Endodermal cell (in vitro differentiated cells): ENCODE results near the gene COL4A1. TPM values are rescaled to one million over a fixed set of nuclear protein-coding genes. Genes with fewer than 3 reads are reported as not detected.

Experiments used
- DNase-seq: peaks from one replicate; pipeline ENCODE4 v3.0.0-alpha.2; 2017
- H3K27ac ChIP-seq: 2 replicates; pipeline ENCODE4 v1.5.1; 2013; ENCODE audit warnings: mild to moderate bottlenecking, low read depth, low read length, moderate library complexity
- H3K27me3 ChIP-seq: 2 replicates; pipeline ENCODE4 v1.6.1; 2013; ENCODE audit warnings: mild to moderate bottlenecking, low read length, moderate library complexity; ENCODE audit not compliant: insufficient read depth, control insufficient read depth, poor library complexity, severe bottlenecking
- H3K36me3 ChIP-seq: 2 replicates; pipeline ENCODE4 v1.7.0; 2013; ENCODE audit warnings: mild to moderate bottlenecking, low read length, moderate library complexity; ENCODE audit not compliant: control insufficient read depth, insufficient read depth
- H3K4me1 ChIP-seq: one replicate; pipeline ENCODE4 v1.7.0; 2013; ENCODE audit warnings: low read length; ENCODE audit not compliant: control insufficient read depth, insufficient read depth
- H3K4me3 ChIP-seq: 2 replicates; pipeline ENCODE4 v1.5.1; 2013; ENCODE audit warnings: mild to moderate bottlenecking, low read length, moderate library complexity
- H3K9ac ChIP-seq: 2 replicates; pipeline ENCODE4 v1.6.1; 2013; ENCODE audit warnings: mild to moderate bottlenecking, low read length, moderate library complexity; ENCODE audit not compliant: poor library complexity, severe bottlenecking; ENCODE audit errors: extremely low read depth
- H3K9me3 ChIP-seq: 2 replicates; pipeline ENCODE4 v1.6.1; 2013; ENCODE audit warnings: mild to moderate bottlenecking, low read length, moderate library complexity; ENCODE audit not compliant: control insufficient read depth
- H3K27ac Mint-ChIP-seq: 2 replicates; pipeline ENCODE4 v1.8.0; 2020; ENCODE audit warnings: mixed read lengths
- H3K27me3 Mint-ChIP-seq: 2 replicates; pipeline ENCODE4 v1.8.0; 2021; ENCODE audit warnings: mild to moderate bottlenecking, mixed read lengths; ENCODE audit not compliant: insufficient read depth
- H3K36me3 Mint-ChIP-seq: 2 replicates; pipeline ENCODE4 v1.8.0; 2020; ENCODE audit warnings: low read depth, mixed read lengths
- H3K4me1 Mint-ChIP-seq: 2 replicates; pipeline ENCODE4 v1.8.0; 2020; ENCODE audit warnings: mixed read lengths
- H3K4me3 Mint-ChIP-seq: 2 replicates; pipeline ENCODE4 v1.8.0; 2020; ENCODE audit warnings: mild to moderate bottlenecking, moderate library complexity, mixed read lengths
- H3K9me3 Mint-ChIP-seq: 2 replicates; pipeline ENCODE4 v1.8.0; 2020; ENCODE audit warnings: mild to moderate bottlenecking, mixed read lengths
- CTCF ChIP-seq: fragments of 200-600 bp; sonication (generic); conservative IDR thresholded peaks from 2 replicates; pipeline ENCODE4 v1.5.0; 2021; ENCODE audit warnings: antibody characterized with exemption, mild to moderate bottlenecking
- WGBS, 2 experiments: methylation state at CpG; one replicate each; pipeline versions ENCODE4 v1.1.5 to v1.1.7; 2013; ENCODE audit warnings: missing lambda C conversion rate in 2 of 2, mixed read lengths in 1 of 2; ENCODE audit not compliant: insufficient coverage in 1 of 2, insufficient read length in 1 of 2; 5-methylcytosine and 5-hydroxymethylcytosine counted together
- total RNA-seq, 2 donors: library from RNA; stranded (reverse); fragmentation: NEBNext Ultra II Directional in 1 of 2; extraction: Animal tissue kit (Norgen Biotek cat#: 25700) in 1 of 2; gene quantifications; 2 replicates in 1 of 2; 3 replicates in 1 of 2; pipeline ENCODE4 v1.2.1, GENCODE V29; 2021

The COL4A1 gene
- total RNA-seq, 2 donors from 2014 or later, result 702 to 764 TPM

- no peak for DNase-seq
- no peak overlapping the region for H3K27ac Mint-ChIP-seq
- H3K4me3 Mint-ChIP-seq, result no peak overlapping the region
- Histone ChIP-seq H3K4me1 (peaks cover 7% of the 10 kb centered on the region), H3K36me3 (peaks cover 68% of the 10 kb centered on the region), H3K9me3 (no peaks in the 10 kb centered on the region), H3K4me3 (no peak overlapping the region), H3K27me3 (no peaks in the 10 kb centered on the region), H3K27ac (peak overlapping the region; percentile 71), H3K9ac (no peak overlapping the region)
- WGBS, 2 experiments, result 96 to 97% methylated on average over 6 to 8 of the region's 8 CpGs
- peaks cover 62% of the 10 kb centered on the region for H3K4me1 Mint-ChIP-seq
- no peaks in the 10 kb centered on the region for H3K27me3 Mint-ChIP-seq
- no peaks in the 10 kb centered on the region for H3K9me3 Mint-ChIP-seq
- peaks cover 23% of the 10 kb centered on the region for H3K36me3 Mint-ChIP-seq
- no peak for TF ChIP-seq CTCF
Measured at GRCh38 chr13:110266431-110266809, 40.5 kb downstream of the COL4A1 start.

GRCh38 chr13:110265682-110266430 is 41.1 kb downstream of the COL4A1 start:
- 86 to 90% methylated on average over 31 to 38 of the region's 38 CpGs for WGBS, 2 experiments
- Histone ChIP-seq H3K27ac (peak overlapping the region; percentile 71), H3K9ac (no peak overlapping the region), H3K9me3 (no peaks in the 10 kb centered on the region), H3K4me1 (peaks cover 5% of the 10 kb centered on the region), H3K4me3 (no peak overlapping the region), H3K27me3 (no peaks in the 10 kb centered on the region), H3K36me3 (peaks cover 69% of the 10 kb centered on the region)
- no peak overlapping the region for H3K27ac Mint-ChIP-seq
- H3K36me3 Mint-ChIP-seq, result peaks cover 28% of the 10 kb centered on the region
- no peaks in the 10 kb centered on the region for H3K9me3 Mint-ChIP-seq
- DNase-seq, result peak; percentile 42
- no peak for TF ChIP-seq CTCF
- H3K4me3 Mint-ChIP-seq, result no peak overlapping the region
- no peaks in the 10 kb centered on the region for H3K27me3 Mint-ChIP-seq
- H3K4me1 Mint-ChIP-seq, result peaks cover 59% of the 10 kb centered on the region

GRCh38 chr13:110265341-110265681 is 41.6 kb downstream of the COL4A1 start:
- Mint-ChIP-seq H3K4me1 (peaks cover 54% of the 10 kb centered on the region), H3K27ac (no peak overlapping the region), H3K27me3 (no peaks in the 10 kb centered on the region), H3K4me3 (no peak overlapping the region), H3K9me3 (no peaks in the 10 kb centered on the region), H3K36me3 (peaks cover 31% of the 10 kb centered on the region)
- H3K9me3 ChIP-seq, result no peaks in the 10 kb centered on the region
- DNase-seq, result peak; percentile 39
- H3K27ac ChIP-seq, result peak overlapping the region; percentile 45
- no peaks in the 10 kb centered on the region for H3K27me3 ChIP-seq
- 93 to 100% methylated on average over 6 of the region's 6 CpGs for WGBS, 2 experiments
- no peak for TF ChIP-seq CTCF
- H3K4me1 ChIP-seq, result no peaks in the 10 kb centered on the region
- H3K36me3 ChIP-seq, result peaks cover 71% of the 10 kb centered on the region
- H3K4me3 ChIP-seq, result no peak overlapping the region
- no peak overlapping the region for H3K9ac ChIP-seq
